SK-N-SH treated with all-trans-retinoic acid at 6 μM for 48 hours (cell line): ENCODE measurements around the gene CACNA1S.

Source experiments
- ATAC-seq: fragments of 200-7000 bp; cut with Tn5 transposase; 3 replicates; pipeline ENCODE4 v1.9.1; 2020; ENCODE audit warnings: mild to moderate bottlenecking, moderate library complexity
- ARNTL ChIP-seq: fragments of 450-650 bp; formaldehyde crosslinking; IDR thresholded peaks from 2 replicates; pipeline ENCODE4 v1.5.0; 2020; ENCODE audit warnings: low read depth, mild to moderate bottlenecking, moderate library complexity, borderline replicate concordance
- BACH2 ChIP-seq: fragments of 250-450 bp; sonication (Bioruptor Pico); IDR thresholded peaks from 2 replicates; pipeline ENCODE4 v1.9.0; 2021; ENCODE audit warnings: mild to moderate bottlenecking, borderline replicate concordance
- CREB5 ChIP-seq: fragments of 250-450 bp; sonication (Bioruptor Pico); IDR thresholded peaks from 2 replicates; pipeline ENCODE4 v1.5.1; 2020; ENCODE audit warnings: low read depth, mild to moderate bottlenecking, moderate library complexity
- CSDC2 ChIP-seq: fragments of 250-450 bp; sonication (Bioruptor Pico); IDR thresholded peaks from 2 replicates; pipeline ENCODE4 v1.5.0; 2020; ENCODE audit warnings: mild to moderate bottlenecking, moderate library complexity
- CSRNP3 ChIP-seq: fragments of 250-450 bp; sonication (Bioruptor Pico); IDR thresholded peaks from 2 replicates; pipeline ENCODE4 v1.5.1; 2021; ENCODE audit warnings: mild to moderate bottlenecking, moderate library complexity
- ESRRG ChIP-seq: fragments of 250-450 bp; sonication (Bioruptor Pico); IDR thresholded peaks from 2 replicates; pipeline ENCODE4 v1.6.1; 2021; ENCODE audit warnings: mild to moderate bottlenecking
- GLIS3 ChIP-seq: fragments of 250-450 bp; sonication (Bioruptor Pico); IDR thresholded peaks from 2 replicates; pipeline ENCODE4 v1.5.0; 2020; ENCODE audit warnings: mild to moderate bottlenecking, moderate library complexity
- ISL1 ChIP-seq: fragments of 250-450 bp; sonication (Bioruptor Pico); IDR thresholded peaks from 2 replicates; pipeline ENCODE4 v2.1.2; 2022; ENCODE audit warnings: mild to moderate bottlenecking, moderate library complexity
- PATZ1 ChIP-seq: fragments of 250-450 bp; sonication (Bioruptor Pico); IDR thresholded peaks from 2 replicates; pipeline ENCODE4 v1.8.0; 2020; ENCODE audit warnings: mild to moderate bottlenecking, moderate library complexity, borderline replicate concordance
- POU6F1 ChIP-seq: fragments of 250-450 bp; sonication (Bioruptor Pico); IDR thresholded peaks from 2 replicates; pipeline ENCODE4 v1.8.0; 2021; ENCODE audit warnings: low read depth, mild to moderate bottlenecking, moderate library complexity, borderline replicate concordance
- PPARA ChIP-seq: fragments of 250-450 bp; sonication (Bioruptor Pico); IDR thresholded peaks from 2 replicates; pipeline ENCODE4 v1.5.0; 2020; ENCODE audit warnings: mild to moderate bottlenecking, borderline replicate concordance
- RARB ChIP-seq: fragments of 250-450 bp; sonication (Bioruptor Pico); IDR thresholded peaks from 2 replicates; pipeline ENCODE4 v1.8.0; 2021; ENCODE audit warnings: mild to moderate bottlenecking, moderate library complexity
- SNAI2 ChIP-seq: fragments of 250-450 bp; sonication (Bioruptor Pico); IDR thresholded peaks from 2 replicates; pipeline ENCODE4 v1.5.0; 2020; ENCODE audit warnings: mild to moderate bottlenecking, moderate library complexity
- TOX ChIP-seq: fragments of 250-450 bp; sonication (Bioruptor Pico); IDR thresholded peaks from 2 replicates; pipeline ENCODE4 v1.8.0; 2021; ENCODE audit warnings: mild to moderate bottlenecking, moderate library complexity, borderline replicate concordance
- TSHZ2 ChIP-seq: fragments of 250-450 bp; sonication (Bioruptor Pico); IDR thresholded peaks from 2 replicates; pipeline ENCODE4 v1.5.0; 2020; ENCODE audit warnings: mild to moderate bottlenecking, moderate library complexity
- ZC3H10 ChIP-seq: fragments of 250-450 bp; sonication (Bioruptor Pico); IDR thresholded peaks from 2 replicates; pipeline ENCODE4 v1.5.1; 2021; ENCODE audit warnings: mild to moderate bottlenecking, moderate library complexity
- ZFP3 ChIP-seq: fragments of 250-450 bp; sonication (Bioruptor Pico); IDR thresholded peaks from 2 replicates; pipeline ENCODE4 v1.5.0; 2020; ENCODE audit warnings: mild to moderate bottlenecking, moderate library complexity
- ZFP30 ChIP-seq: fragments of 450-650 bp; formaldehyde crosslinking; IDR thresholded peaks from 2 replicates; pipeline ENCODE4 v1.5.0; 2022; ENCODE audit warnings: mild to moderate bottlenecking, moderate library complexity
- ZNF565 ChIP-seq: fragments of 450-650 bp; formaldehyde crosslinking; conservative IDR thresholded peaks from 2 replicates; pipeline ENCODE4 v1.5.0; 2020; ENCODE audit warnings: low read depth, mild to moderate bottlenecking, moderate library complexity
- ZNF8 ChIP-seq: fragments of 450-650 bp; formaldehyde crosslinking; IDR thresholded peaks from 2 replicates; pipeline ENCODE4 v1.5.0; 2020; ENCODE audit warnings: mild to moderate bottlenecking, moderate library complexity

CACNA1S gene

GRCh38 chr1:201032408-201032807 lies 79.8 kb downstream of the CACNA1S start:
- TF ChIP-seq ZFP30 (CRISPR knock-in tag), result no peak
- TF ChIP-seq GLIS3 (CRISPR knock-in tag), result no peak
- TF ChIP-seq CREB5 (CRISPR knock-in tag), result no peak
- TF ChIP-seq BACH2 (CRISPR knock-in tag), result no peak
- no peak for TF ChIP-seq RARB (CRISPR knock-in tag)
- no peak for TF ChIP-seq ZFP3 (CRISPR knock-in tag)
- TF ChIP-seq ZC3H10 (CRISPR knock-in tag), result no peak
- TF ChIP-seq TSHZ2 (CRISPR knock-in tag), result no peak
- no peak for TF ChIP-seq ZNF8
- no peak for TF ChIP-seq CSDC2 (CRISPR knock-in tag)
- no peak for TF ChIP-seq ARNTL (CRISPR knock-in tag)
- TF ChIP-seq ISL1, result no peak
- no peak for TF ChIP-seq ESRRG (CRISPR knock-in tag)
- TF ChIP-seq PATZ1 (CRISPR knock-in tag), result no peak
- no peak for TF ChIP-seq TOX
- no peak for TF ChIP-seq POU6F1 (CRISPR knock-in tag)
- ATAC-seq, result no peak

GRCh38 chr1:201028461-201028889 lies 83.8 kb downstream of the CACNA1S start:
- TF ChIP-seq ZC3H10 (CRISPR knock-in tag) (no peak), ZFP3 (CRISPR knock-in tag) (no peak), ZNF565 (CRISPR knock-in tag) (no peak), CSRNP3 (CRISPR knock-in tag) (no peak), ARNTL (CRISPR knock-in tag) (no peak), ESRRG (CRISPR knock-in tag) (no peak), CREB5 (CRISPR knock-in tag) (no peak), PATZ1 (CRISPR knock-in tag) (no peak), SNAI2 (CRISPR knock-in tag) (no peak), TSHZ2 (CRISPR knock-in tag) (no peak), PPARA (CRISPR knock-in tag) (no peak)
- no peak for ATAC-seq
